GM12878 (cell line): ENCODE data around the gene SCAMP1. TPM values are rescaled to one million over a fixed set of nuclear protein-coding genes. Genes with fewer than 3 reads are reported as not detected.

ENCODE experiments used
- ATAC-seq: fragments of 200-7000 bp; cut with Tn5 transposase; 3 replicates; pipeline ENCODE4 v1.9.1; 2020; ENCODE audit warnings: mild to moderate bottlenecking, moderate library complexity
- BruUV-seq: library from RNA; stranded (reverse); fragments of 400-500 nt; replicated peaks from 2 replicates; lab custom pipeline; 2021; lab: Mats Ljungman, UMichigan
- CTCF ChIA-PET: fragments of 300-600 bp; sonication (Branson Sonifier 250); formaldehyde crosslinking; extraction: SDS; loops from one replicate; lab custom pipeline; 2021; ENCODE audit warnings: inconsistent platforms; lab: Yijun Ruan, JAX
- POLR2A ChIA-PET: fragments of 350-600 bp; formaldehyde crosslinking; extraction: SDS; loops from one replicate; lab custom pipeline; 2021; ENCODE audit warnings: inconsistent platforms; lab: Charles Lee
- RAD21 ChIA-PET: fragments of 300-600 bp; sonication (Branson Sonifier 250); formaldehyde crosslinking; loops from one replicate; lab custom pipeline; 2023; ENCODE audit warnings: antibody characterized with exemption; ENCODE audit not compliant: unreplicated experiment; lab: Charles Lee
- SMC1A ChIA-PET: fragments of 300-600 bp; sonication (Branson Sonifier 250); formaldehyde crosslinking; loops from one replicate; lab custom pipeline; 2023; ENCODE audit not compliant: unreplicated experiment, uncharacterized antibody; lab: Charles Lee
- DNase-seq: peaks from one replicate; pipeline ENCODE4 v3.0.0-alpha.2; 2011; ENCODE audit warnings: low read depth, low spot score
- FAIRE-seq: peaks from 3 replicates; lab custom pipeline; 2011; peaks lifted over from hg19 to GRCh38; lab: Jason Lieb, UNC
- H2AFZ ChIP-seq: 2 replicates; pipeline ENCODE4 v1.6.0; 2011; ENCODE audit warnings: low read depth, low read length, control low read depth; ENCODE audit not compliant: control insufficient read depth
- H3K27ac ChIP-seq: 2 replicates; pipeline ENCODE4 v1.5.1; 2011; ENCODE audit warnings: control low read depth; ENCODE audit not compliant: control insufficient read depth, insufficient read depth
- H3K27me3 ChIP-seq, 2 experiments: replicated peaks in 1 of 2; 2 replicates each; pipeline versions ENCODE4 v1.6.0 to v1.6.1; 2011; ENCODE audit warnings: low read length in 1 of 2; ENCODE audit not compliant: control insufficient read depth in 2 of 2, insufficient read depth in 2 of 2
- H3K36me3 ChIP-seq, 2 experiments: 2 replicates each; pipeline ENCODE4 v1.5.1; 2011; ENCODE audit warnings: low read length in 1 of 2; ENCODE audit not compliant: control insufficient read depth in 2 of 2, insufficient read depth in 2 of 2
- H3K4me1 ChIP-seq: 2 replicates; pipeline ENCODE4 v1.6.1; 2011; ENCODE audit warnings: mild to moderate bottlenecking, low read length, moderate library complexity, mixed read lengths; ENCODE audit not compliant: control insufficient read depth, insufficient read depth
- H3K4me2 ChIP-seq: 2 replicates; pipeline ENCODE4 v1.6.0; 2011; ENCODE audit warnings: control low read depth; ENCODE audit not compliant: control insufficient read depth, insufficient read depth
- H3K4me3 ChIP-seq: fragments of 200-600 bp; sonication (generic); 2 replicates; pipeline ENCODE4 v1.5.1; 2016
- H3K79me2 ChIP-seq: 2 replicates; pipeline ENCODE4 v1.6.0; 2011; ENCODE audit warnings: low read length; ENCODE audit not compliant: control insufficient read depth, insufficient read depth
- H3K9ac ChIP-seq: 2 replicates; pipeline ENCODE4 v1.8.0; 2011; ENCODE audit warnings: low read length, control low read depth, mixed read lengths; ENCODE audit not compliant: control insufficient read depth, insufficient read depth
- H3K9me3 ChIP-seq: replicated peaks from 3 replicates; pipeline ENCODE4 v1.5.1; 2011; ENCODE audit warnings: mild to moderate bottlenecking, low read length; ENCODE audit not compliant: control insufficient read depth, insufficient read depth
- H4K20me1 ChIP-seq: 2 replicates; pipeline ENCODE4 v1.6.0; 2011; ENCODE audit not compliant: control insufficient read depth, insufficient read depth
- WGBS: methylation state at CpG from one replicate; pipeline ENCODE4 v1.1.6; 2016; ENCODE audit warnings: low lambda C conversion rate; ENCODE audit not compliant: insufficient replicate concordance, insufficient coverage; ENCODE audit errors: missing lambda C conversion rate; 5-methylcytosine and 5-hydroxymethylcytosine counted together
- in situ Hi-C: fragments of 300-500 bp; cut with MboI; formaldehyde crosslinking; loops from 9 replicates; pipeline ENCODE4 v1.14.3; 2018; ENCODE audit warnings: mixed read lengths
- intact Hi-C: fragments of 100-400 bp; cut with micrococcal nuclease; formaldehyde crosslinking; loops from one replicate; pipeline ENCODE4 v1.14.2; 2022; ENCODE audit not compliant: unreplicated experiment
- polyA plus RNA-seq, 11 experiments: library from polyadenylated mRNA; depleted of rRNA in 4 of 11; unstranded in 6 of 11; stranded (reverse) in 5 of 11; fragments of >200 nt; fragmentation: Nextera tagmentation in 4 of 11; fragmentation: Illumina TruSeq in 1 of 11; extraction: Ambion mirVana in 4 of 11; extraction: Trizol in 1 of 11; gene quantifications; 1 replicate in 1 of 11; 2 replicates in 10 of 11; pipeline versions ENCODE4 v1.2.1 to v1.2.3, GENCODE V29; 2011 to 2016; ENCODE audit warnings: inconsistent platforms in 2 of 11, missing spikeins in 2 of 11, low read depth in 1 of 11
- total RNA-seq, 4 experiments: library from RNA; depleted of rRNA in 3 of 4; stranded (reverse); fragments of >200 nt in 3 of 4; fragmentation: Illumina TruSeq in 1 of 4; extraction: Trizol in 1 of 4; gene quantifications; 2 replicates each; pipeline versions ENCODE4 v1.2.1 to v1.2.3, GENCODE V29; 2013 to 2021
- TF ChIP-seq, protein P1 (sequence below), 3 experiments: IDR thresholded peaks in 2 of 3; conservative IDR thresholded peaks in 1 of 3; 2 replicates each; pipeline ENCODE4 v1.5.1; 2011; ENCODE audit warnings: low read depth in 3 of 3, low read length in 3 of 3, mild to moderate bottlenecking in 3 of 3, control low read depth in 2 of 3, moderate library complexity in 2 of 3, inconsistent platforms in 1 of 3, mixed read lengths in 1 of 3; ENCODE audit not compliant: control insufficient read depth in 2 of 3, insufficient read depth in 1 of 3; ENCODE audit errors: extremely low read depth in 1 of 3
- TF ChIP-seq, protein P2 (sequence below): fragments of 450-650 bp; formaldehyde crosslinking; IDR thresholded peaks from 2 replicates; pipeline ENCODE4 v1.4.0; 2020; ENCODE audit warnings: mild to moderate bottlenecking, moderate library complexity

SCAMP1 gene
- total and polyA plus RNA-seq, 10 of the 15 experiments (the other 5 are each of a cell fraction or from before 2014, with no cell fraction given) = 6.4 to 27.9 (median 20.0) TPM

DNA sequence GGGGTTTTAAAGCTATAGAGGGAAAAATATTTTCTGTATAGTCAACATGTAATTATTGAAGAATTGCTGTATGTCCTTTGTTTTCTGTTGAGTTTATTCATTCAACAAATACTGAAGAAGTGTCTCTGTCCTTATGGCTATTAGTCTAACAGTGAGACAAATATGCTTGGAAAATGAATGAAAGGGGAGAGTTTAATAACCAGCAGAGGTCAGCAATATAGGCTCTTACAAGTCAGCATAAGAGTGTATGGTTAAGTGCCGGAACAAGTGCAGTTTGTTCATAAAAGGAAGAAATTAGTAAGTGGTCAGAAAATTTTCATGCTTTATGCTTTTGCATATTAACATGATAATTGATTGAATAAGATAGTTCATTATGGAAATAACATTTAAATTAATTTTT is 3.6 kb downstream of the SCAMP1 start:
- DNase-seq (no peak), FAIRE-seq (no peak), ATAC-seq (no peak)
- intact Hi-C loops (loop anchor here (5.0 kb wide), 2 partner anchors 103 to 142 kb away; no protein-coding TSS in a partner anchor), in situ Hi-C loops (no loop called here)
- Histone ChIP-seq H4K20me1 (no peaks in the 10 kb centered on the region), H3K36me3 (peaks cover 0 to 2% of the 10 kb centered on the region in 2 experiments; a peak in 1 of 4 replicates), H3K27ac (no peak overlapping the region), H3K9ac (no peak overlapping the region), H3K4me3 (no peak overlapping the region), H3K79me2 (peaks cover 76% of the 10 kb centered on the region), H3K27me3 (no peaks in the 10 kb centered on the region), H3K4me1 (peaks cover 13% of the 10 kb centered on the region), H3K4me2 (no peak overlapping the region), H3K9me3 (no peaks in the 10 kb centered on the region), H2AFZ (no peak overlapping the region)
- ChIA-PET CTCF (interaction anchor here (0.6 to 1.6 kb wide), 6 partner anchors 9 to 769 kb away, joined by 3 to 5 read pairs (median 3); no protein-coding TSS in a partner anchor), SMC1A (interaction anchor here (1.1 to 1.7 kb wide), 2 partner anchors 8 to 55 kb away, joined by 4 read pairs; no protein-coding TSS in a partner anchor), POLR2A (interaction anchor here (1.0 kb wide), 1 partner anchor 72 kb away, joined by 3 read pairs; no protein-coding TSS in a partner anchor), RAD21 (no interaction called here)
- TF ChIP-seq, protein P1, sequence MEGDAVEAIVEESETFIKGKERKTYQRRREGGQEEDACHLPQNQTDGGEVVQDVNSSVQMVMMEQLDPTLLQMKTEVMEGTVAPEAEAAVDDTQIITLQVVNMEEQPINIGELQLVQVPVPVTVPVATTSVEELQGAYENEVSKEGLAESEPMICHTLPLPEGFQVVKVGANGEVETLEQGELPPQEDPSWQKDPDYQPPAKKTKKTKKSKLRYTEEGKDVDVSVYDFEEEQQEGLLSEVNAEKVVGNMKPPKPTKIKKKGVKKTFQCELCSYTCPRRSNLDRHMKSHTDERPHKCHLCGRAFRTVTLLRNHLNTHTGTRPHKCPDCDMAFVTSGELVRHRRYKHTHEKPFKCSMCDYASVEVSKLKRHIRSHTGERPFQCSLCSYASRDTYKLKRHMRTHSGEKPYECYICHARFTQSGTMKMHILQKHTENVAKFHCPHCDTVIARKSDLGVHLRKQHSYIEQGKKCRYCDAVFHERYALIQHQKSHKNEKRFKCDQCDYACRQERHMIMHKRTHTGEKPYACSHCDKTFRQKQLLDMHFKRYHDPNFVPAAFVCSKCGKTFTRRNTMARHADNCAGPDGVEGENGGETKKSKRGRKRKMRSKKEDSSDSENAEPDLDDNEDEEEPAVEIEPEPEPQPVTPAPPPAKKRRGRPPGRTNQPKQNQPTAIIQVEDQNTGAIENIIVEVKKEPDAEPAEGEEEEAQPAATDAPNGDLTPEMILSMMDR (IDR thresholded peaks at IDR 0.05 in 2 of 3, conservative IDR thresholded peaks at IDR 0.05 in 1 of 3; ENCODE audit: control insufficient read depth in 2 of 3, extremely low read depth in 1 of 3, insufficient read depth in 1 of 3, low read depth in 3 of 3, low read length in 3 of 3) = peak in 1 of 3 experiments; percentile 3; a peak in 1 of 6 replicates
- TF ChIP-seq, protein P2, sequence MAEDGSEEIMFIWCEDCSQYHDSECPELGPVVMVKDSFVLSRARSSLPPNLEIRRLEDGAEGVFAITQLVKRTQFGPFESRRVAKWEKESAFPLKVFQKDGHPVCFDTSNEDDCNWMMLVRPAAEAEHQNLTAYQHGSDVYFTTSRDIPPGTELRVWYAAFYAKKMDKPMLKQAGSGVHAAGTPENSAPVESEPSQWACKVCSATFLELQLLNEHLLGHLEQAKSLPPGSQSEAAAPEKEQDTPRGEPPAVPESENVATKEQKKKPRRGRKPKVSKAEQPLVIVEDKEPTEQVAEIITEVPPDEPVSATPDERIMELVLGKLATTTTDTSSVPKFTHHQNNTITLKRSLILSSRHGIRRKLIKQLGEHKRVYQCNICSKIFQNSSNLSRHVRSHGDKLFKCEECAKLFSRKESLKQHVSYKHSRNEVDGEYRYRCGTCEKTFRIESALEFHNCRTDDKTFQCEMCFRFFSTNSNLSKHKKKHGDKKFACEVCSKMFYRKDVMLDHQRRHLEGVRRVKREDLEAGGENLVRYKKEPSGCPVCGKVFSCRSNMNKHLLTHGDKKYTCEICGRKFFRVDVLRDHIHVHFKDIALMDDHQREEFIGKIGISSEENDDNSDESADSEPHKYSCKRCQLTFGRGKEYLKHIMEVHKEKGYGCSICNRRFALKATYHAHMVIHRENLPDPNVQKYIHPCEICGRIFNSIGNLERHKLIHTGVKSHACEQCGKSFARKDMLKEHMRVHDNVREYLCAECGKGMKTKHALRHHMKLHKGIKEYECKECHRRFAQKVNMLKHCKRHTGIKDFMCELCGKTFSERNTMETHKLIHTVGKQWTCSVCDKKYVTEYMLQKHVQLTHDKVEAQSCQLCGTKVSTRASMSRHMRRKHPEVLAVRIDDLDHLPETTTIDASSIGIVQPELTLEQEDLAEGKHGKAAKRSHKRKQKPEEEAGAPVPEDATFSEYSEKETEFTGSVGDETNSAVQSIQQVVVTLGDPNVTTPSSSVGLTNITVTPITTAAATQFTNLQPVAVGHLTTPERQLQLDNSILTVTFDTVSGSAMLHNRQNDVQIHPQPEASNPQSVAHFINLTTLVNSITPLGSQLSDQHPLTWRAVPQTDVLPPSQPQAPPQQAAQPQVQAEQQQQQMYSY = no peak
- WGBS = 96% methylated on average over 1 of the region's 1 CpG
- TSS peak; percentile 13 for BruUV-seq
